ENCODE results near the gene GPBP1L1.

Gene GPBP1L1

DNA sequence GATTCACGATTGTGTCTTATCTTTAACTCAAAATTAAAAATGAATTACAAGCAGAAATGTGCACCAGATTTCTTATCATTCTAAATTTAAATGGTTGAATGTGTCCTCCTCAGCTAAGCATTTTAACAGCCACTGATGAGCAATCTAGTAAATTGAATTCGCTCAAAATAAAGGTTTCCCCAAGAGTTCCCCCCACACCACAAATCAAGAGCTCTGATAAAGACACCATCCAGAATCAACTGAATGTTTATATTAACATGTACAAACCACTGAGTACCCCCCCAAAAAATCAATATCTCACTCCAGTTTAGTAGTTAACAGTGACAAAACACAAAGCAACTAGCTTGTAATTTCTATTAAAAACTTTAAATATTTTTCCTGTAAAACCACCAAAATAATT is 1.9 kb downstream of the GPBP1L1 start:
- in situ Hi-C loops (cut with HindIII; ENCODE audit: low sequenced_read_pairs), result loop anchor here (25.0 kb wide), 1 partner anchor 178 kb away; no protein-coding TSS in a partner anchor

DNA sequence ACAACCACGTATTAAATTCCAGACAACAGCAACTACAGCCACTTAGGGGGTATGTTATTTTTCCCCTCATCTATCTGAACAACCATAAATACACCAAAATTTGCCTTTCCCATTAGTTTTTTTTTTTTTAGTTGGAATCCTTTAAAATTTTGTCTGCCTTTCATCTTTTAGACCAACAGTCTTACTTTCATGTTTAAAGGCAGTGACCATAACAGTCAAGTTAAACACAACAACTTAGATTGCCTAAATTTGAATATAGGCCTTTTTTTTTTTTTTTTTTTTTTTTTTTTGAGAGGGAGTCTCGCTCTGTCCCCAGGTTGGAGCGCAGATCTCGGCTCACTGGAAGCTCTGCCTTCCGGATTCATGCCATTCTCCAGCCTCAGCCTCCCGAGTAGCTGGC is 3.4 kb downstream of the GPBP1L1 start:
- in situ Hi-C loops (cut with HindIII; ENCODE audit: low sequenced_read_pairs), result loop anchor here (25.0 kb wide), 1 partner anchor 179 kb away; no protein-coding TSS in a partner anchor

- in situ Hi-C loops (cut with HindIII; ENCODE audit: low sequenced_read_pairs), result loop anchor here (25.0 kb wide), 1 partner anchor 183 kb away; no protein-coding TSS in a partner anchor
Observed at GRCh38 chr1:45679123-45679522, 7.2 kb downstream of the GPBP1L1 start.

GRCh38 chr1:45678489-45678888 is 7.8 kb downstream of the GPBP1L1 start:
- in situ Hi-C loops (cut with HindIII; ENCODE audit: low sequenced_read_pairs), result loop anchor here (25.0 kb wide), 1 partner anchor 184 kb away; no protein-coding TSS in a partner anchor

DNA sequence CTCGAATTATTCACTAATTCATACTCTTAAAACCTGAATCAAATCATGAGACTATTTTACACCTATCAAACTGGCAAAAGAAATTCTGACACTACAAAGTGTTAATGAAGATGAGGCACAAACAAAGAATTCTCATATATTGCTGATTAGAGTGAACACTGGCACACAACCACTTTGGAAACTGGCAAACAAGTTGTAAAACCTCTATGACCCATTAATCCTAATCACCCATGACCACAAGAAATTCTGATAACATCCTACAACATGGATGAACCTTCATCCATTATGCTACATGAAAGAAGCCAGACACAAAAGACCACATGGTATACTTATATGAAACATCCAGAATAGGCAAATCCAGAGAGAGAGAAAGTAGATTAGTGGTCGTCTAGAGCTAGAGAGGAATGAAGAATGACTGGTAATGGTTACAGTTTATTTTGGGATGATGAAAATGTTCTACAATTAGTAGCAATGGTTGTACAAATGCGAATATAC is 8.5 kb downstream of the GPBP1L1 start:
- in situ Hi-C loops (cut with HindIII; ENCODE audit: low sequenced_read_pairs), result loop anchor here (25.0 kb wide), 1 partner anchor 185 kb away; no protein-coding TSS in a partner anchor

- in situ Hi-C loops (cut with HindIII; ENCODE audit: low sequenced_read_pairs), result loop anchor here (25.0 kb wide), 1 partner anchor 186 kb away; no protein-coding TSS in a partner anchor
Observed at GRCh38 chr1:45676553-45676952, 9.8 kb downstream of the GPBP1L1 start.

GRCh38 chr1:45674478-45674877 is 11.9 kb downstream of the GPBP1L1 start:
- in situ Hi-C loops (cut with HindIII; ENCODE audit: low sequenced_read_pairs), result no loop called here

DNA sequence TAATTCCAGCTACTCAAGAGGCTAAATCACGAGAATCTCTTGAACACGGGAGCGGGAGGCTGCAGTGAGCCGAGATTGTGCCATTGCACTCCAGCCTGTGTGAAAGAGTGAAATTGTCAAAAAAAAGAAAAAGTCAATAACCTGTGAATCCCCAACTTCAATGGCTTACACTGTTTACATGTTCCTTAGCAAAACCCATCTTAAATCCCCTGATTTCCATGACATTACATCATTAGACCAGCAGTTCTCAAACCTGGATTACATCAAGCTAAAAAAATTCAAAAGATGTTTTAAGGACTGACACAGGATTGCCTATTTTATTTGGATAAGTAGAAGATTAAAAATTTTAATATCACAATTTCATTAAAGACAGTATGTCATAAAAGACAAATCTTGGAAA is 12.4 kb downstream of the GPBP1L1 start:
- in situ Hi-C loops (cut with HindIII; ENCODE audit: low sequenced_read_pairs), result no loop called here

DNA sequence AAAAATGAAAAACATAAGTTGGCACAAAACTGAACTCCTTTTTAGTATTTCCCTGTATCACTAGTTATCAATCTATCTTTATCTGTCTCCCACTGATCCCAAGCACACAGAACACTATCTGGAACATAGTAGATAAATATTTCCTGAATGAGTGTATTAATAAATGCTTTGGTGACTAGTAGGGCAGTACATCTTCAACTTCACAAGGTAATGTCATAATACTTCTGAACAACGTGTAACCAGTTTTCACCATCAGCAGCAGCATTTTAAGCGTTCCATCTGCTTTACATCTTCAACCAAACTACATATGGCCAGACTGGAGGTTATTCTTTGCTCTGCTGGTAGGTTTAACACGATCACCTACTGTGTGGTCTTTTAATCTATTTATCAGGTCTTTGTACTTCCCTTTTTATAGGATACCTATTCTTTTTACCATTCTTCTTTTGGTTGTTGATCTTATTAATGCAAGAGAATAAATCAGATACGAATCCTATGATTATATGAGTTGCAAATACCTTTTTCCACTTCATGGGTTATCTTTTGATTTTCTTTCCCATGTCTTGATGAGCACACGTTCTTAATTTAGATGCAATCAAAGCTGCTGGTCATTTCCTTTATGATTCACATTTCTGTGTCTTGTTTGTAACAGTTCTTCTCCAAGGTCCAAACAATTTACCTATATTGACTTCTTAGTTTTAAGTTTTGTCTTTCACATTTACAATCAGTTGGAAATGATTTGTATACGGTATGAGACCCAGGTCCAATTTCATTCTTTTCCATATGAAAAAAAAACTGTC is 16.3 kb downstream of the GPBP1L1 start:
- in situ Hi-C loops (cut with HindIII; ENCODE audit: low sequenced_read_pairs), result no loop called here

GRCh38 chr1:45669379-45669778 is 17.0 kb downstream of the GPBP1L1 start:
- in situ Hi-C loops (cut with HindIII; ENCODE audit: low sequenced_read_pairs), result no loop called here

DNA sequence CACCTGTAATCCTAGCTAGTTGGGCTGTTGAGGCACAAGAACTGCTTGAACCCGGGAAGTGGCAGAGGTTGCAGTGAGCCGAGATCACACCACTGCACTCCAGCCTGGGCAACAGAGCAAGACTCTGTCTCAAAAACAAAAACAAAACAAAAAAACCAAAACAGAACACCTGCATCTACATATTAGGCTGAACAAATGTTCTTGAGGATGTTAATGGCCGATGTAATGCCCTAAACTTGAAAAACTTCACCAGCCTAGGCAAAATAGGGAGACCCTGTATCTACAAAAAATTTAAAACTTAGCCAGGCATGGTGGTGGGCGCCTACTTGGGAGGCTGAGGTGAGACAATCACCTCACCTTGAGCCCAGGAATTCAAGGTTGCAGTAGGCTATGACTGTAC is 17.8 kb downstream of the GPBP1L1 start:
- in situ Hi-C loops (cut with HindIII; ENCODE audit: low sequenced_read_pairs), result no loop called here

DNA sequence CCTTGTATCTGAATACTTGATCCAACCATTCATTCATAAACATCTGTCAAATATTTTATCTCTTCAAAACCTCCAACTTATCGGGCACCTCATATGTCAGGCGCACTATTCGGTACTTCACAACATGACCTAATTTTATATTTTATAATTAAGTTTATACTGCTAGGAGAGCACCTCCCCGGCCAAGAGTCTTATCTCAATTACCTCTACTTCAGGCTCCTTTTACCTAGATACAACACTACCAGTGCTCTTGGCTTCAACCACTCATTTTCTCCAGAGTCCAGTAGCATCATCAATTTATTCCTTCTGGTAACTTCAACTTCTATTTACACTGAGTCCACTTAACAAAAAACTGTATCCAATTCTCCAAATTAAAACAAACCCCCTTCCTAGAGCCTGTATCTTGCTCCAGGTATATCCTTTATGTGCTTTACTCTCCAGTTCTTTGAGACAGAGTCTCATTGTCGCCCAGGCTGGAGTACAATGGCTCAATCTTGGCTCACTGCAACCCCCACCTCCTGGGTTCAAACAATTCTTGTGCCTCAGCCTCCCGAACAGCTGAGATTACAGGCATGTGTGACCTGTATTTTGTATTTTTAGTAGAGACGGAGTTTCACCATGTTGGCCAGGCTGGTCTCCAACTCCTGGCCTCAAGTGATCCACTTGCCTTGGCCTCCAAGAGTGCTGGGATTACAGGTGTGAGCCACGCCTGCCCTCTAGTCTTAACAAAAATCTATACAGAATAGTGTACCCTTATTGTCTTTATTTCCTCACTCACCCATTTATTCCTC is 18.8 kb downstream of the GPBP1L1 start:
- in situ Hi-C loops (cut with HindIII; ENCODE audit: low sequenced_read_pairs), result no loop called here

DNA sequence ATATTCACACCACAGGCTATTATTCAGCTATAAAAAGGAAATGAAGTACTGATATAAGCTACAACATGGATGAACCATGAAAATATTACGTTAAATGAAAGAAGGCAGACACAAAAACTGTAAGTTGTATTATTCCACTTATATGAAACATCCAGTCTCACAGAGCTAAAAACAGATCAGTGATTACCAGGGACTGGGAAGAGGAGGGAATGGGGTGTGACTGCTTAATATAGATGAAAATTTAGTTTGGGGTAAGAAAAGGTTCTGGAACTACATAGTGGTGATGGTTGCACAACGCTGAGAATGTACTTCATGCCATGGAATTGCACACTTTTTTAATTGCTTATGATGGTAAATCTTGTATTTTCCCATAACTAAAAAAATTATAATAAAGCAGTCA is 19.5 kb downstream of the GPBP1L1 start:
- in situ Hi-C loops (cut with HindIII; ENCODE audit: low sequenced_read_pairs), result no loop called here

GRCh38 chr1:45660336-45660735 is 26.0 kb downstream of the GPBP1L1 start:
- in situ Hi-C loops (cut with HindIII; ENCODE audit: low sequenced_read_pairs), result no loop called here

DNA sequence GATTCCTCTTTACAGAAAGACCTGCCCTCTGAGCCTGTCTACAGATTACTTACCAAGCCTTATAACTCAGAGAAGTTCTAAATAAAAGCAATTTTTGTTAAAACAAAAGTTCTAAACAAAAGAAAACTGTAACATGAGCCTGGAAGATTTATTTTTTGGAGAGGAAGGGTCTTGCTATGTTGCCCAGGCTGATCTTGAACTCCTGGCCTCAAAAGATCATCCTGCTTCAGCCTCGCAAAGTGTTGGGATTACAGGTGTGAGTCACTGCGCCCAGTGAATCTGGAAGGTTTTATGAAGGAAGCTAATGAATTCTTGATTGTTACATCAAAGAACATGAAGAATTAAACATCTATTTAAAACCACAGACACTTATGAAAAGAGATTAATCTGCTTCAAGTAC is 27.1 kb downstream of the GPBP1L1 start:
- in situ Hi-C loops (cut with HindIII; ENCODE audit: low sequenced_read_pairs), result no loop called here

DNA sequence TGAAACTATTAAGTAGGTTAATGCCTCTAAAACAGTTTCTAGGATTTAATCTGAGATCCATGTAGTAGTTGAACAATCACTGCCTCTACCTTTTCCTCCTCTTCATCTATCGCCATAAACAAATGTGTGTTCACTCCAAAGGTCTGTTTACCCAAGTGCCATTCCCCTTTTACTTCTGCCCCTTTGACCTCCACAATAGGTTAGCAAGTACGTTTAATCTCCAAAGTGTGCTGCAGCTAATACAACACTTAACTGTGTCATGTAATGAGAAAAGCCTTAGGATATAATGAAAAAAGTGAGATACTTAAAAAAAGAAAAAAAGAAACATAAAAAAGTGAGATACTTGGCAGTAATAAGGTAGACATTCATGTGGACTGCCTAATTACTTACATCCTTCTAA is 28.2 kb downstream of the GPBP1L1 start:
- in situ Hi-C loops (cut with HindIII; ENCODE audit: low sequenced_read_pairs), result no loop called here

DNA sequence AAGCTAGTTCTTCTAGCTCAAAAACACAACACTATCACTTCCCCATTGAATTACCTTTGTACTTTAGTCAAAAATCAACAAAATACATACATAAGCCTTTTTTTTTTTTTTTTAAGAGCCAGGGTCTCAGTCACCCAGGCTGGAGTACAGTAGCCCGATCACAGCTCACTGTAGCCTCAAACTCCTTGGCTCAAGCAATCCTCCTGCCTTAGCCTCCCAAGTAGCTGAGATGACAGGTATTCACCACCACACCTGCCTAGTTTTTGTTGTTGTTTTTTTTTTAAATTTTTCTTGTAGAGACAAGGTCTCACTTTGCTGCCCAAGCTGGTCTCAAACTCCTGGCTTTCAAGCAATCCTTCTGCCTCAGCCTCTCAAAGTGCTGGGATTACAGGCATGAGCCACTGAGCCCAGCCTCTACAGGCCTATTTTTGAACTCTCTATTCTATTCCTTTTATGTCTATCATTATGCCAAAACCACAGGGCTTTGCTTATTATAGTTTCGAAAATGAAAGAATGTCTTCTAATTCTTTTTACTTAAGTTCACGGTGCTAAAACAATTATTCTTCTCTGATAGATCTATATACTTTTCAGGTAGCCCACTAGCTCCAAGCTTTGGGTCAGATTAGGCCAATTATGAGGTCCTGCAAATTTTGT is 29.6 kb downstream of the GPBP1L1 start:
- in situ Hi-C loops (cut with HindIII; ENCODE audit: low sequenced_read_pairs), result no loop called here

DNA sequence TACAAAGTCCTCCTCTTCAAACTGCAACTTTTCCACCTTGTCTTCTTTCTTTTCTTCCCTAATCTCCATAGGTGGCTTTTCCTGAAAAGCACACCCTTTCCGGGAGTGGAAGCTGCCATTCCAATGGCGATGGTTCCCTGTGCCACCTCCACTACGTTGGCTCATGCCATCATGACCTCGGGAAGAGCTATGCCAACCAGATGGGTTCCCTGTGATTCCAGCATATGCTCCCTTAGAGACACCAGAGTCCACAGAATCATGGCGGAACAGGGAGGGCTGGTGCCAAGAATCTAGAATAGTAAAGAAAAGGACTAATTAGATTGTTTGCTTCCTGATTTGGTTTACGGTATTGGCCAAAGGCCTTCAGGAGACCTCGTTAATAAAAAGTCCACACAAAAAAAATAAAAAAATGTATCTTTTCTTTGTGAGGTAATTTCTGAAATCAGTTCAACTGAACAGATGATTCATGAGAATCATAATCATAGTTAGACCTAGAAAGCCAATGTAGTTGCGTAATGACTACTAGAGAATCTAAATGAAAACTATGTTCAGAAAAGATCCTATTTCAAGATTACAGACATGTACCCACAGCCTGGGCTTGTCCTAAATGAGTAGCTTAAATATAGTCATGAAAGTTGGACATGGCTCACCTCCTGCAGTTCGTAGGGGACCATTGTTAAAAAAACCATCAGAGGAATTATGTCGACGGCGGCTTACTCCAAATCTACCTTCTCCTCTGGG is 31.6 kb downstream of the GPBP1L1 start:
- in situ Hi-C loops (cut with HindIII; ENCODE audit: low sequenced_read_pairs), result no loop called here

GRCh38 chr1:45647248-45648021 is 38.9 kb downstream of the GPBP1L1 start:
- in situ Hi-C loops (cut with HindIII; ENCODE audit: low sequenced_read_pairs), result no loop called here

DNA sequence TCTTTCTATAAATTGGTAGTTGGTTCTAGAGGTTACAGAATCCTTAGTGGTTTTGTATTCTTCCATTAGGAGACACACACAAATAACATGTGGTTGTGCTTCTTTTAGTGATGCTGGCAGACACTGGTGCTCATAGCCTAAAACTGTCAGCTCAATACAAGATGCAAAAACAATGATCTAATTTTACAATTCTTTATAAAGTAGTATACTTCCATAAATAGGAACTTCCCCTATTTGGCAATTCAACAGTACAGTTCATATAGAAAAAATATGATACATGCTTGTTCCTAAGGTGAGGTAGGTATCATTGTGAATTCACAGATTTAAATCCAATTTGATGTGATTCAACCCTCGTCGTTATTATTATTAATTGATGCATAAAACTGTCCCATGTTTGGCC is 41.7 kb downstream of the GPBP1L1 start:
- in situ Hi-C loops (cut with HindIII; ENCODE audit: low sequenced_read_pairs), result no loop called here
